Measurements from ENCODE around the gene IL17B.

The IL17B gene

GRCh38 chr5:149326611-149327010 is 52.5 kb downstream of the IL17B start:
- no peak for DNase-seq
- no peaks in the 10 kb centered on the region for H3K4me1 ChIP-seq
- no peak overlapping the region for H3K4me3 ChIP-seq (ENCODE audit: low read depth, low read length)
- no peaks in the 10 kb centered on the region for H3K9me3 ChIP-seq
- H3K27me3 ChIP-seq: no peaks in the 10 kb centered on the region
- TF ChIP-seq, protein P1, sequence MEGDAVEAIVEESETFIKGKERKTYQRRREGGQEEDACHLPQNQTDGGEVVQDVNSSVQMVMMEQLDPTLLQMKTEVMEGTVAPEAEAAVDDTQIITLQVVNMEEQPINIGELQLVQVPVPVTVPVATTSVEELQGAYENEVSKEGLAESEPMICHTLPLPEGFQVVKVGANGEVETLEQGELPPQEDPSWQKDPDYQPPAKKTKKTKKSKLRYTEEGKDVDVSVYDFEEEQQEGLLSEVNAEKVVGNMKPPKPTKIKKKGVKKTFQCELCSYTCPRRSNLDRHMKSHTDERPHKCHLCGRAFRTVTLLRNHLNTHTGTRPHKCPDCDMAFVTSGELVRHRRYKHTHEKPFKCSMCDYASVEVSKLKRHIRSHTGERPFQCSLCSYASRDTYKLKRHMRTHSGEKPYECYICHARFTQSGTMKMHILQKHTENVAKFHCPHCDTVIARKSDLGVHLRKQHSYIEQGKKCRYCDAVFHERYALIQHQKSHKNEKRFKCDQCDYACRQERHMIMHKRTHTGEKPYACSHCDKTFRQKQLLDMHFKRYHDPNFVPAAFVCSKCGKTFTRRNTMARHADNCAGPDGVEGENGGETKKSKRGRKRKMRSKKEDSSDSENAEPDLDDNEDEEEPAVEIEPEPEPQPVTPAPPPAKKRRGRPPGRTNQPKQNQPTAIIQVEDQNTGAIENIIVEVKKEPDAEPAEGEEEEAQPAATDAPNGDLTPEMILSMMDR (IDR thresholded peaks at IDR 0.05; ENCODE audit: low read depth, low read length): no peak
- H3K36me3 ChIP-seq: no peaks in the 10 kb centered on the region

- H3K27me3 ChIP-seq: no peaks in the 10 kb centered on the region
- no peaks in the 10 kb centered on the region; the same call in 1 of the 2 replicates for H3K4me1 ChIP-seq
- no peak for DNase-seq
- no peak overlapping the region for H3K4me3 ChIP-seq (ENCODE audit: low read depth, low read length)
- TF ChIP-seq, protein P1 (IDR thresholded peaks at IDR 0.05; ENCODE audit: low read depth, low read length): no peak
- H3K9me3 ChIP-seq: no peaks in the 10 kb centered on the region
- no peaks in the 10 kb centered on the region for H3K36me3 ChIP-seq
Measured at GRCh38 chr5:149325894-149326293, 53.2 kb downstream of the IL17B start.

DNA sequence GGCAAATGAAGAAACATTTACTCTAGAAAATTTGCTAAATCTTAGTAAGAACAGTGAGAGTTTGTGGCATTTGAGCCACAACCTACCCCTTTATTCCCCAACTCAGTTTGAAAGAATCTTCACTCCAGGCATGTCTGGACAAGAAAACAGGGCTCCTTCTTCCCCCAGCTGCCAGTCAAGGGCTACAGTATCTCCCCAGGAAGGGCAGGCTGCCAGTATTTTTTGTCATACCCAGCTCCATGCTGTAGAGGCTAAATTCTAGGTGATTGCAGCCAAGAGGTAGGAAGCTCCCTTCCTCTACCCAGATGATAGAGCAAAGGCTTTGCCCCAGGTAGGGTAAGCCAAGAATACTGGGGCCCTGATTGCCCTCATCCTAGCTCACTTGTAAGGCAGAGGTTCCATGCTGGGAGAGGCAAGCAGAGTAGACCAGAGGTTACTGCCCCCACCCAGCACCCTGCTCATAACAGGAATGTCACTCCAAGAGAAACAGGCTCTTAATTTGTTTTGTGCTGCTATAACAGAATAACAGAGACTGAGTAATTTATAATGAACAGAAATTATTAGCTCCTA is 53.8 kb downstream of the IL17B start:
- TF ChIP-seq, protein P1 (IDR thresholded peaks at IDR 0.05; ENCODE audit: low read depth, low read length): no peak
- Histone ChIP-seq H3K4me1 (peaks cover 4% of the 10 kb centered on the region), H3K9me3 (no peaks in the 10 kb centered on the region), H3K36me3 (no peaks in the 10 kb centered on the region), H3K27me3 (no peaks in the 10 kb centered on the region), H3K4me3 (ENCODE audit: low read depth, low read length) (no peak overlapping the region)
- no peak for DNase-seq

- H3K27me3 ChIP-seq: no peaks in the 10 kb centered on the region
- TF ChIP-seq, protein P1 (IDR thresholded peaks at IDR 0.05; ENCODE audit: low read depth, low read length): no peak
- DNase-seq: no peak
- H3K4me3 ChIP-seq (ENCODE audit: low read depth, low read length): no peak overlapping the region
- no peaks in the 10 kb centered on the region for H3K9me3 ChIP-seq
- no peaks in the 10 kb centered on the region for H3K36me3 ChIP-seq
- H3K4me1 ChIP-seq: peaks cover 5% of the 10 kb centered on the region
Measured at GRCh38 chr5:149324641-149325040, 54.5 kb downstream of the IL17B start.

All from BE2C (cell line).